Fibroblast of lung (primary cell): Measurements from ENCODE around the gene FAM222A.

Experiments used
- EZH2 ChIP-seq: IDR thresholded peaks from 2 replicates; pipeline ENCODE4 v1.5.1; 2012; ENCODE audit warnings: low read length, control low read depth, mild to moderate bottlenecking; ENCODE audit errors: missing control alignments
- TF ChIP-seq, protein P1 (sequence below), 2 donors: IDR thresholded peaks in 1 of 2; conservative IDR thresholded peaks in 1 of 2; 1 replicate in 1 of 2; 2 replicates in 1 of 2; pipeline ENCODE4 v1.5.1; 2011 to 2012; ENCODE audit warnings: low read length in 2 of 2, control low read depth in 1 of 2, inconsistent platforms in 1 of 2, low read depth in 1 of 2, mild to moderate bottlenecking in 1 of 2

DNA sequence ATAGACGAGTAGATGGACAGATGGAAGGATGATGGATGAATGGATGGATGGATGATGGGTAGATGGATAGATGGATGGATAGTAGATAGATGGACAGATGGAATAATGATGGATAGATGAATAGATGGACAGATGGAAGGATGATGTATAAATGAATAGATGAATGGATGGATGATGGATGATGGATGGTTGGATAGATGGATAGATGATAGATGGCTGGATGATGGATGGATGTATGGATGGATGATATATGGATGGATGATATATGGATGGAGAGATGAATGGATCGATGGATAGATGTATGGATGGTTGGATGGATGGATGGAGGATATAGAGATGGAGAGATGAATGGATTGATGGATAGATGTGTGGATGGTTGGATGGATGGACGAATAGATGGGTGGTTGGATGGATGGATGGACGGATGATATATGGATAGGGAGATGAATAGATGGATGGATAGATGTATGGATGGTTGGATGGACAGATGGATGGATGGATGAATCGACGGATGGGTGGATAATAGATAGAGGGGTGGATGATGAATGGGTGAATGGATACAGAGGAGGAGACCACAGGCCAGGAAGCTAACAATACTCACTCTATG, 100.3 kb downstream of the FAM222A start:
- TF ChIP-seq, protein P1, sequence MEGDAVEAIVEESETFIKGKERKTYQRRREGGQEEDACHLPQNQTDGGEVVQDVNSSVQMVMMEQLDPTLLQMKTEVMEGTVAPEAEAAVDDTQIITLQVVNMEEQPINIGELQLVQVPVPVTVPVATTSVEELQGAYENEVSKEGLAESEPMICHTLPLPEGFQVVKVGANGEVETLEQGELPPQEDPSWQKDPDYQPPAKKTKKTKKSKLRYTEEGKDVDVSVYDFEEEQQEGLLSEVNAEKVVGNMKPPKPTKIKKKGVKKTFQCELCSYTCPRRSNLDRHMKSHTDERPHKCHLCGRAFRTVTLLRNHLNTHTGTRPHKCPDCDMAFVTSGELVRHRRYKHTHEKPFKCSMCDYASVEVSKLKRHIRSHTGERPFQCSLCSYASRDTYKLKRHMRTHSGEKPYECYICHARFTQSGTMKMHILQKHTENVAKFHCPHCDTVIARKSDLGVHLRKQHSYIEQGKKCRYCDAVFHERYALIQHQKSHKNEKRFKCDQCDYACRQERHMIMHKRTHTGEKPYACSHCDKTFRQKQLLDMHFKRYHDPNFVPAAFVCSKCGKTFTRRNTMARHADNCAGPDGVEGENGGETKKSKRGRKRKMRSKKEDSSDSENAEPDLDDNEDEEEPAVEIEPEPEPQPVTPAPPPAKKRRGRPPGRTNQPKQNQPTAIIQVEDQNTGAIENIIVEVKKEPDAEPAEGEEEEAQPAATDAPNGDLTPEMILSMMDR (conservative IDR thresholded peaks at IDR 0.05 in 1 of 2, IDR thresholded peaks at IDR 0.05 in 1 of 2; ENCODE audit: low read depth in 1 of 2, low read length in 2 of 2), result no peak
- TF ChIP-seq EZH2, result no peak
